HCEC 1CT (cell line): Measurements from ENCODE around the gene TOMM5.

Experiments used
- DNase-seq: peaks from one replicate; pipeline ENCODE4 v3.0.0-alpha.2; 2017

The TOMM5 gene

GRCh38 chr9:37592108-37592951 lies at the start of gene TOMM5:
Gene TOMM5 (minus strand): TSS chr9:37592597. CDS start chr9:37592532, 65 bp downstream.
- peak; percentile 89 for DNase-seq

GRCh38 chr9:37641331-37641730 lies 48.9 kb upstream of the TOMM5 start:
- no peak for DNase-seq

- DNase-seq = no peak
Measured at GRCh38 chr9:37640246-37640645, 47.8 kb upstream of the TOMM5 start.

- DNase-seq = no peak
Measured at GRCh38 chr9:37639841-37640240, 47.4 kb upstream of the TOMM5 start.

- peak; percentile 3 for DNase-seq
Measured at GRCh38 chr9:37639109-37639762, 46.8 kb upstream of the TOMM5 start.

GRCh38 chr9:37636511-37637448 lies 44.4 kb upstream of the TOMM5 start:
- DNase-seq = no peak

- no peak for DNase-seq
Measured at GRCh38 chr9:37635808-37636207, 43.4 kb upstream of the TOMM5 start.

GRCh38 chr9:37632479-37632878 lies 40.1 kb upstream of the TOMM5 start:
- DNase-seq = no peak

- DNase-seq = no peak
Measured at GRCh38 chr9:37626708-37627292, 34.4 kb upstream of the TOMM5 start.

GRCh38 chr9:37625758-37626147 lies 33.4 kb upstream of the TOMM5 start:
- no peak for DNase-seq

- no peak for DNase-seq
Measured at GRCh38 chr9:37625036-37625757, 32.8 kb upstream of the TOMM5 start.

- no peak for DNase-seq
Measured at GRCh38 chr9:37624073-37624472, 31.7 kb upstream of the TOMM5 start.

- DNase-seq = no peak
Measured at GRCh38 chr9:37623267-37623666, 30.9 kb upstream of the TOMM5 start.

GRCh38 chr9:37622462-37622861 lies 30.1 kb upstream of the TOMM5 start:
- peak; percentile 46 for DNase-seq

- no peak for DNase-seq
Measured at GRCh38 chr9:37621273-37622121, 29.1 kb upstream of the TOMM5 start.

GRCh38 chr9:37620396-37620795 lies 28.0 kb upstream of the TOMM5 start:
- no peak for DNase-seq

- DNase-seq = no peak
Measured at GRCh38 chr9:37619806-37620205, 27.4 kb upstream of the TOMM5 start.

GRCh38 chr9:37618817-37619216 lies 26.4 kb upstream of the TOMM5 start:
- DNase-seq = peak; percentile 80

GRCh38 chr9:37617832-37618231 lies 25.4 kb upstream of the TOMM5 start:
- peak; percentile 64 for DNase-seq

- DNase-seq = no peak
Measured at GRCh38 chr9:37617161-37617560, 24.8 kb upstream of the TOMM5 start.

- no peak for DNase-seq
Measured at GRCh38 chr9:37611961-37612360, 19.6 kb upstream of the TOMM5 start.
